GM12878 (cell line): ENCODE measurements around the gene WIPF2.

Experiments used
- BMI1 ChIP-seq: fragments of 450-650 bp; IDR thresholded peaks from 2 replicates; pipeline ENCODE4 v1.6.1; 2016; ENCODE audit warnings: mild to moderate bottlenecking, moderate library complexity, borderline replicate concordance
- CTCF ChIP-seq, 3 experiments: IDR thresholded peaks in 2 of 3; conservative IDR thresholded peaks in 1 of 3; 2 replicates each; pipeline ENCODE4 v1.5.1; 2011; ENCODE audit warnings: low read depth in 3 of 3, low read length in 3 of 3, mild to moderate bottlenecking in 3 of 3, control low read depth in 2 of 3, moderate library complexity in 2 of 3, inconsistent platforms in 1 of 3, mixed read lengths in 1 of 3; ENCODE audit not compliant: control insufficient read depth in 2 of 3, insufficient read depth in 1 of 3; ENCODE audit errors: extremely low read depth in 1 of 3
- FOXK2 ChIP-seq: fragments of 450-650 bp; IDR thresholded peaks from 2 replicates; pipeline ENCODE4 v1.6.1; 2017; ENCODE audit warnings: mild to moderate bottlenecking, moderate library complexity
- IKZF1 ChIP-seq: fragments of 450-650 bp; conservative IDR thresholded peaks from 2 replicates; pipeline ENCODE4 v1.6.1; 2017; ENCODE audit warnings: antibody characterized with exemption, mild to moderate bottlenecking
- JUNB ChIP-seq: IDR thresholded peaks from 2 replicates; pipeline ENCODE4 v1.6.1; 2016; ENCODE audit warnings: antibody characterized with exemption, mild to moderate bottlenecking
- POLR2AphosphoS2 ChIP-seq: IDR thresholded peaks from 2 replicates; pipeline ENCODE4 v1.6.1; 2011; ENCODE audit warnings: low read depth, mild to moderate bottlenecking, low read length, improper control_type of control experiment, moderate library complexity
- PRDM15 ChIP-seq: fragments of 450-650 bp; formaldehyde crosslinking; IDR thresholded peaks from 2 replicates; pipeline ENCODE4 v1.4.0; 2020; ENCODE audit warnings: mild to moderate bottlenecking, moderate library complexity
- SMAD1 ChIP-seq: fragments of 450-650 bp; IDR thresholded peaks from 2 replicates; pipeline ENCODE4 v1.6.1; 2018; ENCODE audit warnings: mild to moderate bottlenecking, low read depth; ENCODE audit not compliant: partially characterized antibody
- SPI1 ChIP-seq: IDR thresholded peaks from 2 replicates; pipeline ENCODE4 v1.6.1; 2011; ENCODE audit warnings: low read depth, mild to moderate bottlenecking, low read length, moderate library complexity, borderline replicate concordance; ENCODE audit not compliant: insufficient read depth

GRCh38 chr17:40287494-40288369 lies 68.6 kb downstream of the WIPF2 start, which contains the start of gene CDC6:
- TF ChIP-seq BMI1 (no peak), POLR2AphosphoS2 (no peak; the same call in 1 of the 2 replicates), SMAD1 (no peak), CTCF (IDR thresholded peaks at IDR 0.05 in 2 of 3, conservative IDR thresholded peaks at IDR 0.05 in 1 of 3; ENCODE audit: control insufficient read depth in 2 of 3, extremely low read depth in 1 of 3, insufficient read depth in 1 of 3, low read depth in 3 of 3, low read length in 3 of 3) (no peak), JUNB (no peak), SPI1 (no peak), PRDM15 (no peak), FOXK2 (peak; percentile 58), IKZF1 (peak; percentile 84)
